Astrocyte of the spinal cord (primary cell): Measurements from ENCODE around the gene MCRS1.

Source experiments
- DNase-seq: peaks from one replicate; pipeline ENCODE4 v3.0.0; 2011; ENCODE audit warnings: low read depth, low spot score
- H3K4me3 ChIP-seq: 2 replicates; pipeline ENCODE4 v1.5.1; 2011; ENCODE audit warnings: low read depth, mild to moderate bottlenecking, low read length, moderate library complexity
- in situ Hi-C: cut with HindIII; loops from 2 replicates; pipeline ENCODE4 v1.10.0; 2017; ENCODE audit warnings: low sequenced_read_pairs
- TF ChIP-seq, protein P1 (sequence below): IDR thresholded peaks from 2 replicates; pipeline ENCODE4 v1.5.1; 2012; ENCODE audit warnings: low read depth, mild to moderate bottlenecking, low read length, inconsistent platforms

MCRS1 gene

GRCh38 chr12:49588281-49588680, 20.3 kb upstream of the MCRS1 start:
- no peak overlapping the region for H3K4me3 ChIP-seq
- TF ChIP-seq, protein P1, sequence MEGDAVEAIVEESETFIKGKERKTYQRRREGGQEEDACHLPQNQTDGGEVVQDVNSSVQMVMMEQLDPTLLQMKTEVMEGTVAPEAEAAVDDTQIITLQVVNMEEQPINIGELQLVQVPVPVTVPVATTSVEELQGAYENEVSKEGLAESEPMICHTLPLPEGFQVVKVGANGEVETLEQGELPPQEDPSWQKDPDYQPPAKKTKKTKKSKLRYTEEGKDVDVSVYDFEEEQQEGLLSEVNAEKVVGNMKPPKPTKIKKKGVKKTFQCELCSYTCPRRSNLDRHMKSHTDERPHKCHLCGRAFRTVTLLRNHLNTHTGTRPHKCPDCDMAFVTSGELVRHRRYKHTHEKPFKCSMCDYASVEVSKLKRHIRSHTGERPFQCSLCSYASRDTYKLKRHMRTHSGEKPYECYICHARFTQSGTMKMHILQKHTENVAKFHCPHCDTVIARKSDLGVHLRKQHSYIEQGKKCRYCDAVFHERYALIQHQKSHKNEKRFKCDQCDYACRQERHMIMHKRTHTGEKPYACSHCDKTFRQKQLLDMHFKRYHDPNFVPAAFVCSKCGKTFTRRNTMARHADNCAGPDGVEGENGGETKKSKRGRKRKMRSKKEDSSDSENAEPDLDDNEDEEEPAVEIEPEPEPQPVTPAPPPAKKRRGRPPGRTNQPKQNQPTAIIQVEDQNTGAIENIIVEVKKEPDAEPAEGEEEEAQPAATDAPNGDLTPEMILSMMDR = no peak
- DNase-seq = no peak
- in situ Hi-C loops = no loop called here

DNA sequence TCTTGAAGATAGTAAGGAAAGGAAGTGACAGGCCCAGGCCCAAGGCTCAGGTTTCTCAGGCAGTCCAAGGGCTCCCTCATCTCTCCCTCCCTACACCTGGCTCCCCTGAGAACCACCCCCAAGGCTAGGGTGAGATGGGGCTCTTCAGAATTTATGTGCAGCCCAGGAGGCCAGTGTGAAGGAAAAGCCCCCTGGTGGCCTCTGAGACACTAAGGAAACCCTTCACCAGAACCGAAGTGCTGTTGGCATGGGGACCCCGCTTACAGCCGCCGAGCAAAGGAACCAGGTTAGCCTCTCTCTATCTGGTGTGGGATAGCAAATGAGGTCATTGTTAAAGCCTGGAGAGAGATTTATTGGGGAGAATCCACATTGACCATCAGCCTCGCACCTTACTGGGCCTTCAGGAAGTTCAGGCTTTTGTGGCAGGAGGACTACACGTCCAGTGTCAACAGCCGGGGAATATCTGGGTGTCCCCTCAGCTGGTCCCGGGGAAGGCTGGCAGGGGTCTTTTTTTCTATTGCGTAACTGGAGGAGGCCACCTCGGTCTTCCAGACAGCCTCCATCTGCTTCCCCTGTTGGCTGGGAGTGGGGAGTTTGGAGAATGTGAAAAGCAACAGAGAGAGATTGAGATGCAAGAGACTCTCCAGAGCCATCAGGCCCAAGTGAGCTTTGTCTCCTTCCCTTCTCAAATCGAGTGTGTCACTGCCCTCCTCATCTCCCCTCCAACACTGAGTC, 19.4 kb upstream of the MCRS1 start:
- TF ChIP-seq, protein P1 = no peak
- no peak overlapping the region for H3K4me3 ChIP-seq
- no peak for DNase-seq
- in situ Hi-C loops = no loop called here

GRCh38 chr12:49585477-49586459, 17.8 kb upstream of the MCRS1 start:
- H3K4me3 ChIP-seq = no peak overlapping the region
- DNase-seq = no peak
- TF ChIP-seq, protein P1 = no peak
- in situ Hi-C loops = no loop called here

- in situ Hi-C loops = no loop called here
- H3K4me3 ChIP-seq = no peak overlapping the region
- no peak for DNase-seq
- TF ChIP-seq, protein P1 = no peak
Measured at GRCh38 chr12:49584591-49584990, 16.6 kb upstream of the MCRS1 start.

DNA sequence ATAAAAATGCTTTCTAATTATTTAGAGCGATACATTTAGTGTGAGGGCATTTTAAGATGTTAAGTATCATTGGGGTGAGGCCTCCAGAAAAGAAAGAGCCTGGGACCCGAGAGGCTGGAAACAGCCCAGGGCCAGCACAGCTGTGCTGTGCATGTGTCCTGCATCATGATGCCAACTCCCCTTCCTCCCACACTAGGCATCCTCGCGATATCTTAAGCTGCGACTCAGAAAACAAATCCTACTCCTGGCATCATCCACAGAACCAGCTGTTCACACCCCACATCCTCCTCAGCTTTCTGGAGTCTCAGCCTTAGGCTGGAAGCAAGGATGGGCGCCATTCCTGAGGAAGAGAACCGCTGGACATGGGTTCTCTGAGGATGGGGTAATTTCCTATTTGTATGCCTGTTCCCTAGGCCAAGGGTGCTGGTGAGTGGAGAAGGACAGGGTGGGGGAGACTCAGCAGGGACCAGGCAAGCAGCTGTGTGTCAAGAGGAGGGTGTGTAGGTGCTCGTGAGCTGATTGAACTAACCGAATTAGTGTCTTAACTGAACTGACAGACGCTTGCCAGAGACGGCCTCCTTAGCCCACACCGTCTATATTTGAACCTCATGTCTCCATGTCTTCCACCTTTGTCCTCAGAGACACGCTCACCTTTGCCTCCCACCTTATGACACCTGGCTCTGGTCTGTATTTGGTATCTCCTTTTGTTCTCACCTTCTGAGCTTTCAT, 15.6 kb upstream of the MCRS1 start:
- in situ Hi-C loops = no loop called here
- DNase-seq = no peak
- TF ChIP-seq, protein P1 = no peak
- H3K4me3 ChIP-seq = no peak overlapping the region

DNA sequence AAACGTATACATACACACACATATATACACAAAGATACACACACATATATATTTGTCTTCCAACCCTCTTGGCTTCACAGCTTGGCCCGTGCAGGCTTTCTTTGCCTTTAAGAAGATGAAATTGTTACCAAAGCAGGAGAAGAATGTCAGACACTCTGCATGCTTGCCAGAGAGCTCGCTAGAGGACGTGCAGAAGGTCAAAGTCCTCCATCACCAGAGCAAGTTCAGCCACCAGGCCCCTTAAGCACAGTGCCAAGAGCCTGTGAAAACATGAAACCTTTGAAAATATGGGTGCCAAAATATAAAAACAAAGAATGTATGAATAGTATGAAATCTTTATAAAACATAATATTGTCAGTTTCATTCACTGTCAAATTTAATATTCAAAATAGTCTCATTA, 14.9 kb upstream of the MCRS1 start:
- in situ Hi-C loops = no loop called here
- no peak for DNase-seq
- H3K4me3 ChIP-seq = no peak overlapping the region
- TF ChIP-seq, protein P1 = no peak
